NT2/D1 (cell line): ENCODE data around the gene SELP.

Source experiments
- DNase-seq: peaks from one replicate; pipeline ENCODE4 v3.0.0-alpha.2; 2011; ENCODE audit warnings: low read depth, low spot score
- H3K27me3 ChIP-seq: 2 replicates; pipeline ENCODE4 v1.6.0; 2011; ENCODE audit warnings: mild to moderate bottlenecking; ENCODE audit not compliant: insufficient read length, insufficient read depth
- H3K36me3 ChIP-seq: 2 replicates; pipeline ENCODE4 v1.6.1; 2011; ENCODE audit warnings: mild to moderate bottlenecking, low read length, mixed read lengths; ENCODE audit not compliant: insufficient read depth, insufficient read length
- H3K4me1 ChIP-seq: 2 replicates; pipeline ENCODE4 v1.5.1; 2011; ENCODE audit not compliant: insufficient read depth, insufficient read length
- H3K4me3 ChIP-seq: 2 replicates; pipeline ENCODE4 v1.5.1; 2011; ENCODE audit warnings: low read depth; ENCODE audit not compliant: insufficient read length
- H3K9ac ChIP-seq: 2 replicates; pipeline ENCODE4 v1.6.0; 2011; ENCODE audit warnings: low read depth; ENCODE audit not compliant: insufficient read length
- H3K9me3 ChIP-seq: 2 replicates; pipeline ENCODE4 v1.5.1; 2011; ENCODE audit warnings: mild to moderate bottlenecking, low read length; ENCODE audit not compliant: insufficient read depth
- SUZ12 ChIP-seq: IDR thresholded peaks from 2 replicates; pipeline ENCODE4 v1.6.1; 2011; ENCODE audit not compliant: insufficient read length, insufficient read depth; ENCODE audit errors: extremely low read depth
- YY1 ChIP-seq: IDR thresholded peaks from 2 replicates; pipeline ENCODE4 v1.6.1; 2011; ENCODE audit not compliant: insufficient read length, insufficient read depth
- ZNF274 ChIP-seq: IDR thresholded peaks from 2 replicates; pipeline ENCODE4 v1.6.1; 2011; ENCODE audit warnings: mild to moderate bottlenecking, low read depth, low read length

Gene SELP

DNA sequence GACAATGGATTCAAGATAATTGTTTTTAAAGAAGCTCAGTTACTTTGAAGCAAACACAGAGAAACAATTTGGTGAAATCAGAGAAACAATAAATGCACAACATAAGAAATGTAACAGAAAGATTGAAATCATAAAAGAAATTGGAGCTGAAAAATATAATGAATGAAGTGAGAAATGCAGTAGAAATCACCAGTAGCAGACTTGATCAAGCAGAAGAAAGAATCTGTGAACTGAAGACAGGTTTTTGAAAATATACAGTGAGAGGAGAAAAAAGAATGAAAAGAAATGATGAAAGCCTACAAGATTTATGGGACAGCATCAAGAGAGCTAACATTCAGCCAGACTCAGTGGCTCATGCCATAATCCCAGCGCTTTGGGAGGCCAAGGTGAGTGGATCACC, 4.2 kb upstream of the SELP start:
- no peak for DNase-seq

DNA sequence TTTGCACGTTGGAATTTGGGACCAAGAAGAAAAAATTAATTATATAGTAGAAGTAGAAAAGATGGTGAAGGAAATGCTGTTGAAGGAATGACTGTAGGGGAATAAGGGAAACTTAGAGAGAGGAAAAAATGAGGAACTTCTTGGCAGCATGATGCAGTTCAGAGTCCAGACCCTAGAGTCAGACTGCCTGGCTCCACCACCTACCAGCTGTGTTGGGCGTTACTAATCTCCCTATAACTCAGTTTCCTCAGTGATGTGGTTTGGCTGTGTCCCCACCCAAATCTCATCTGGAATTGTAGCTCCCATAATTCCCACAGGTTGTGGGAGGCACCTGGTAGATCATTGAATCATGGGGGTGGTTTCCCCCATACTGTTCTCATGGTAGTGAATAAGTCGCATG, 1.3 kb upstream of the SELP start:
- Histone ChIP-seq H3K36me3 (no peaks in the 10 kb centered on the region), H3K27me3 (no peaks in the 10 kb centered on the region), H3K4me1 (no peaks in the 10 kb centered on the region), H3K9me3 (peaks cover 31% of the 10 kb centered on the region), H3K9ac (no peak overlapping the region), H3K4me3 (no peak overlapping the region)
- DNase-seq = no peak
- no peak for TF ChIP-seq SUZ12
- no peak for TF ChIP-seq ZNF274
- TF ChIP-seq YY1 = no peak

More for the DNA sequence above, 4.2 kb upstream of the SELP start:
- Histone ChIP-seq H3K4me1 (no peaks in the 10 kb centered on the region), H3K36me3 (no peaks in the 10 kb centered on the region), H3K9me3 (peaks cover 31% of the 10 kb centered on the region), H3K27me3 (no peaks in the 10 kb centered on the region), H3K9ac (no peak overlapping the region), H3K4me3 (no peak overlapping the region)
- TF ChIP-seq ZNF274 (no peak), SUZ12 (no peak), YY1 (no peak)

DNA sequence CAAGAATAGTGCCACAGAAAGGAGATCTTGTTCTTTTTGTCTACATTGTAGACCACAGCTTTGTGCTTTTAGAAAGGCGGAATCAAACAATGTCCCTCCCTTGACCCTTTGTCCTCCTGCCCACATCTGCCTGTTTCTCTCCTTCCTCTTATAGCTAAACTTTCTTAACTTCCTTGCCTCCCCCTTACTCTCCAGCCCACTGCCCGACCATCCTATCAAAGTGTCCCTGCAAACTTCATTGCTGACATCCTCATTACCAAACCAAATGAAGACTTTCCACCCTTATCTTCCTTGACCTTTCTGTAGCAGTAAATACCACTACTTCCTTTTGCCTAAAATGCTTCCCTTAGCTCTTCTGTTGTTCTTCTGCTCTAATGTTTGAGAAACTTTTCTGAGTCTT, 5.0 kb downstream of the SELP start:
- H3K9me3 ChIP-seq = no peaks in the 10 kb centered on the region
- H3K36me3 ChIP-seq = no peaks in the 10 kb centered on the region
- no peaks in the 10 kb centered on the region for H3K4me1 ChIP-seq
- H3K27me3 ChIP-seq = no peaks in the 10 kb centered on the region
- TF ChIP-seq ZNF274 (no peak), YY1 (no peak), SUZ12 (no peak)
- H3K4me3 ChIP-seq = no peak overlapping the region
- no peak for DNase-seq
- H3K9ac ChIP-seq = no peak overlapping the region

DNA sequence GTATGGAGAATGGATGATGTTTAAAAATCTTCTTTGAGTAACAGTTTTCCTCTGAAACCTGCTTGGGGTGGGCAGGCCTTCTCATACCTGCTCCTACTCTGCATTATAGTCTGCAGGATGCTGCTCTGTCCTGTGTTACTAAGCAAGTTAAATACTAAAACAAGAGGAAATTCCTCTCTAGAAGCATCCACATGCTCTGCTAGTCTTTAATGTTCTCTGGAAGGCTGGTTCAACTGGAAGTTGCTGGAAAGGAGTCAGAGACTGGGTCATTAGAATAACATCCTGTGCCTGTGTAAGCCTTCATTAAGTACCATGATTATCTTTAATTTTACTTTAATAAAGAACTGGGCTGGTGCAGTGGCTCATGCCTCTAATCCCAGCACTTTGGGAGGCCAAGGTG, 5.8 kb downstream of the SELP start:
- Histone ChIP-seq H3K9me3 (no peaks in the 10 kb centered on the region), H3K4me3 (no peak overlapping the region), H3K27me3 (no peaks in the 10 kb centered on the region), H3K36me3 (no peaks in the 10 kb centered on the region), H3K9ac (no peak overlapping the region), H3K4me1 (no peaks in the 10 kb centered on the region)
- TF ChIP-seq YY1 (no peak), ZNF274 (no peak), SUZ12 (no peak)
- DNase-seq = no peak

DNA sequence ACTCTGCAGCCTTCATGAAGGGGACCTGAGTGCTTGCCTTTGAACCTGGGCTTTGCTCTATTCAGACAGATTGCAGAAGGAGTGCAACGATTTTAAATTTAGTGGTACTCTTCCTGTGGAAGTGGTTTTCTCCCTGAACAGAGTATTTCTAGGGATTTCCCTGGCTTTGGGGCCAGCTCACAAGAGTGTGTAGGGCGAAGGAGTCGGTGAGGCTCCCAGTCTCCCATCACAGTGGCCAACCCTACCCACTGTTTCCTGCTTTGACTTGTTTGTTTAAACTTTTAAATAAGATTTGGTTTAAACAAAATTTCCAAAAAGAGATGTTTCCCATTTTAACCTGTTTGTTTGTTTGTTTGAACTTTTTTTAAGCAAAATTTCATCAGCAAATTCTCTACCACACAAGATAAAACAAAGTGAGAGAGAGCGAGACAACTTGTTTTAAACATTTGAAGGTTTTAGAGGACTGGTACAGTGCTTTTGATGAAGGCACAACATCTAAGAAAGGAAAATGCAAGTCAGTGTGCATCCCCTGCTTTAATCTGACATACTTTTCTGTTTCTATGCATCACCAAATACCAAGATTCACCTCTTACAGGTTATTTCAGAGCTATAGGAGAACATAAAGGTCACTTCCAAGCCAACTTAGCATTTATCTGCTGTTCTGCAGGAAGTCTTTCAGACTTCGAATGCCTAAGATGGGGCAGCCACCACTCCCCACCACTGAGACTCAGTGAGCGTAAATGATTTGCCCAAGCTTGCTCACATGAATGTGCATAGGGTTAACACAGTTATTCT, 6.6 kb downstream of the SELP start:
- Histone ChIP-seq H3K4me3 (no peak overlapping the region), H3K4me1 (no peaks in the 10 kb centered on the region), H3K9ac (no peak overlapping the region), H3K27me3 (no peaks in the 10 kb centered on the region), H3K9me3 (no peaks in the 10 kb centered on the region), H3K36me3 (no peaks in the 10 kb centered on the region)
- TF ChIP-seq SUZ12 (no peak), ZNF274 (no peak), YY1 (no peak)
- DNase-seq = no peak

DNA sequence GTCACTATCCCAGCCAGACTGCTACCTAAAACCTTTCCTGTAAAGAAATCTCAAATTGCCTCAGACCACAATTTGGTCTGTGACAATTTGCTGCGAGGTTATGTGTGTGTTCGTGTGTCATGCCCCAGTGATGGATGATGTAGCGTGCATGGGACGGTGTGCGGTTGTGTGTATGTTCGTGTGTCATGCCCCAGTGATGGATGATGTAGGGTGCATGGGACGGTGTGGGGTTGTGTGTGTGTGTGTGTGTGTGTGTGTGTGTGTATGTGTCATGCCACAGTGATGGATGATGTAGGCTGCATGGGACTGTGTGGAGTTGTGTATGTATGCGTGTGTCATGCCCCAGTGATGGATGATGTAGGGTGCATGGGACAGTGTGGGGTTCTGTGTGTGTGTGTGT, 9.4 kb downstream of the SELP start:
- TF ChIP-seq SUZ12 (no peak), YY1 (no peak), ZNF274 (no peak)
- no peaks in the 10 kb centered on the region for H3K4me1 ChIP-seq
- no peaks in the 10 kb centered on the region for H3K27me3 ChIP-seq
- H3K36me3 ChIP-seq = no peaks in the 10 kb centered on the region
- no peaks in the 10 kb centered on the region for H3K9me3 ChIP-seq
- H3K9ac ChIP-seq = no peak overlapping the region
- DNase-seq = no peak
- no peak overlapping the region for H3K4me3 ChIP-seq

DNA sequence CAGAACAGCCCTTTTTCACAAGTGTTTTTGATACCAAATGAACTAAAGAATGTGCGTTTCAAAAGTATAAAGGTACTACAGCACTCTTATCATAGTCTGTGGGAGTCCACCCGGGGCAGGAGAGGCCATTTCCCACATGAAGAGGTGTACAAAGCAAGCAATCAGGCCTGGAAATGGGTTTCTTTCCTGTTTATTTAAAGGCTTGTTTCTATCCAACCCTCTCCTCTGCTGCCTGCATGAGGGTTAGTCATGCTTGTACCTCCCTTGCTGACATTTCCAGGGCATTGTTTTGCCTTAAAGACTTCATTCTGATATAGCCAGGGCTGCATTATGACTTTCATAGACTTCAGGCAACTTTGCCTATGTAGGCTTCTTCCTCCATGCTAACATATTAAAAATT, 11.6 kb downstream of the SELP start:
- Histone ChIP-seq H3K9ac (no peak overlapping the region), H3K9me3 (no peaks in the 10 kb centered on the region), H3K4me3 (no peak overlapping the region), H3K27me3 (no peaks in the 10 kb centered on the region), H3K4me1 (no peaks in the 10 kb centered on the region), H3K36me3 (no peaks in the 10 kb centered on the region)
- DNase-seq = no peak
- no peak for TF ChIP-seq ZNF274
- no peak for TF ChIP-seq SUZ12
- TF ChIP-seq YY1 = no peak

DNA sequence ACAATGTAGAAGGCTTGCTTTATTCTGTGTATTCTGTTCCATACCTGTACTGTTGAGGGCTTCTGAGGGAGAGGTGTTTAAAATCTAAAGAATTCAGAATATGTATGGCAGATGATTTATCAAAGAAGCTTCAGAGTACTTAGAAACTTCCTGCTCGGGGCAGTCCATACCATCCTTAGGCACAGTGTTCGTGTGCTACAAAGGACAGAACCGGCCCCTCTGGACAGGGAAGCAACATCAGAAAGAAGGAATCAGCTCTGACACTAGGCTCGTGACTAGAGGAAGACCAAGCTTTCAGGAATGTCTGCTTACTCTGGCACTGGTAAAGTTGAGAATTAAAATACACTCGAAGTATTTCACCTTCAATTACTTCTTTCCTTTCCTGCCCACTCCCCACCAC, 14.1 kb downstream of the SELP start:
- Histone ChIP-seq H3K9me3 (no peaks in the 10 kb centered on the region), H3K4me3 (no peak overlapping the region), H3K4me1 (no peaks in the 10 kb centered on the region), H3K36me3 (no peaks in the 10 kb centered on the region), H3K27me3 (no peaks in the 10 kb centered on the region), H3K9ac (no peak overlapping the region)
- no peak for DNase-seq
- TF ChIP-seq SUZ12 (no peak), YY1 (no peak), ZNF274 (no peak)
